Heart right ventricle (tissue), 16 donors: ENCODE measurements around the gene PTPRM. TPM values are rescaled to one million over a fixed set of nuclear protein-coding genes. Genes with fewer than 3 reads are reported as not detected.

Experiments used
- ATAC-seq, 8 donors: fragments of 200-7000 bp; cut with Tn5 transposase; one replicate each; pipeline ENCODE4 v1.9.1; 2020; ENCODE audit warnings: mild to moderate bottlenecking in 8 of 8, moderate library complexity in 8 of 8, moderate number of reproducible peaks in 1 of 8
- DNase-seq, 2 donors: peaks; one replicate each; pipeline ENCODE4 v3.0.0-alpha.2; 2020
- H3K27ac ChIP-seq, 10 donors: fragments of 200-600 bp; sonication (generic) in 2 of 10; one replicate each; pipeline versions ENCODE4 v1.5.0 to v1.8.0; 2020 to 2022; ENCODE audit warnings: mild to moderate bottlenecking in 3 of 10
- H3K27me3 ChIP-seq, 7 donors: fragments of 200-600 bp; one replicate each; pipeline ENCODE4 v1.8.0; 2021 to 2022; ENCODE audit warnings: mild to moderate bottlenecking in 2 of 7
- H3K36me3 ChIP-seq, 9 donors: fragments of 200-600 bp; sonication (generic) in 1 of 9; one replicate each; pipeline versions ENCODE4 v1.5.0 to v1.8.0; 2020 to 2022; ENCODE audit warnings: mild to moderate bottlenecking in 2 of 9
- H3K4me1 ChIP-seq, 9 donors: fragments of 200-600 bp; sonication (generic) in 1 of 9; one replicate each; pipeline versions ENCODE4 v1.5.0 to v1.8.0; 2020 to 2022; ENCODE audit warnings: mild to moderate bottlenecking in 4 of 9
- H3K4me3 ChIP-seq, 10 donors: fragments of 200-600 bp; sonication (generic) in 2 of 10; one replicate each; pipeline versions ENCODE4 v1.5.0 to v1.8.0; 2020 to 2022; ENCODE audit warnings: mild to moderate bottlenecking in 7 of 10, moderate library complexity in 2 of 10
- H3K9me3 ChIP-seq, 11 donors: fragments of 200-600 bp in 10 of 11; sonication (generic) in 2 of 11; one replicate each; pipeline versions ENCODE4 v1.5.0 to v1.8.0; 2013 to 2022; ENCODE audit warnings: mild to moderate bottlenecking in 2 of 11, control low read depth in 1 of 11, moderate library complexity in 1 of 11
- WGBS, 2 donors: extraction: QIAGEN DNeasy Blood & Tissue Kit; methylation state at CpG; one replicate each; pipeline ENCODE4 v1.1.7; 2013; ENCODE audit warnings: inconsistent platforms in 1 of 2; 5-methylcytosine and 5-hydroxymethylcytosine counted together
- intact Hi-C, 10 donors: fragments of 100-400 bp; cut with DNase I; formaldehyde crosslinking; loops; one replicate each; pipeline versions ENCODE4 v1.11.1 to v1.14.2; 2022
- polyA plus RNA-seq, 2 donors: library from polyadenylated mRNA; stranded (reverse); fragments of 200-250 nt; gene quantifications; one replicate each; pipeline ENCODE4 v1.2.3, GENCODE V29; 2013
- total RNA-seq, 10 donors: library from RNA; stranded (reverse); fragmentation: NEBNext Ultra II Directional in 3 of 10; extraction: Animal tissue kit (Norgen Biotek cat#: 25700) in 3 of 10; gene quantifications; one replicate each; pipeline versions ENCODE4 v1.2.1 to v1.2.4, GENCODE V29; 2021 to 2023
- TF ChIP-seq, protein P1 (sequence below), 9 donors: fragments of 200-600 bp; sonication (generic) in 2 of 9; IDR thresholded peaks; one replicate each; pipeline versions ENCODE4 v1.5.0 to v1.8.0; 2021 to 2022; ENCODE audit warnings: antibody characterized with exemption in 9 of 9, mild to moderate bottlenecking in 5 of 9, moderate library complexity in 1 of 9
- donor health status: Arrhythmogenic right ventricular cardiomyopathy.
- donor health status: ischemic (EF 13 %, LVEDD 7.1; RV severe dilation, severe dysfunction).
- donor health status: healthy with polysubstance abuse.
- donor health status: DM: no; HTN: yes; CAD: no.
- donor health status: DM: no; HTN: no; CAD: no.
- donor health status: ischemic (EF 25% LVEDD 6.9; RV normal size, moderate dysfunction).
- donor health status: ischemic (EF 25% LVEDD 5.7; RV mildly dilated, moderate dysfunction).
- donor health status: healthy.
- donor health status: DM: yes; HTN: yes; CAD: no.
- donor health status: Ischemic cardiomyopathy.
- donor health status: ischemic (EF 35%, LVEDD 5.7; RV mildly dilated, moderate dysfunction).
- donor health status: nonischemic (EF 11% LVEDD 7.7; RV severe dilation, severe dysfunction).
- donor health status: DM: yes; HTN: yes; CAD: no.
- donor health status: PGD.
- donor health status: ischemic (EF 29% LVEDD 5.4; RV normal size, mild dysfunction).
- donor health status: nonischemic (EF 23%, LVEDD 6.1; RV moderate dilation, normal function).

Gene PTPRM
- total and polyA plus RNA-seq, 12 donors = 81.7 to 170 (median 132) TPM

DNA sequence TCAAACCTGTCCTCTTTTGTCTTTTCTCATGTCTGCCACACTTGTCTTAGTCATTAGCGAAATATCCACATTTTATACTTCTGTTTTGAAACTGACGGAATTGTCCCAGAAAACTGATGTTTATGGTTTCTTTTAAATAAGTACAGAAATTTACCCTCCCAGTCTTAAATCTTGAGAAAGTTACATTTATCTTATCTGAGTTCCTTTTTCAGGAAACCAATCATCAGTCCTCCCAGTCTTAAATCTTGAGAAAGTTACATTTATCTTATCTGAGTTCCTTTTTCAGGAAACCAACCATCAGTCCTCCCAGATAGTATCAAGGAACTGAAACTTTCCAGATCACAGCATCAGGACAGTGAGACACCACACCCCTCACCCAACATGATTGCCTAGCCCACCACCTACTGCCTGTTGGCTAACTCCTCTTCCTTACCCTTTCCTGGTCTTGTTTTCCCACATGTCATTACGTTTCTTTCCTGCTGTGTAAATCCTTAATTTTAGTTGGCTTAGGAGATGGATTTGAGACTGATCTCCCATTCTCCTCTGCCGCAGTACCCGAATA, 247.7 kb downstream of the PTPRM start:
- WGBS, 2 donors = 94 to 96% methylated on average over 5 of the region's 5 CpGs
- Histone ChIP-seq H3K27ac (no peak overlapping the region), H3K4me3 (no peak overlapping the region), H3K4me1 (peaks cover 3 to 57% (median 44%) of the 10 kb centered on the region in 9 donors), H3K9me3 (peaks cover 0 to 31% (median 19%) of the 10 kb centered on the region in 11 donors), H3K36me3 (peaks cover 0 to 5% (median 0%) of the 10 kb centered on the region in 9 donors), H3K27me3 (no peaks in the 10 kb centered on the region)
- intact Hi-C loops = loop anchor here in 1 of 10 donors (10.0 kb wide), 1 partner anchor 60 kb away; no protein-coding TSS in a partner anchor
- ATAC-seq (no peak), DNase-seq (no peak)
- TF ChIP-seq, protein P1, sequence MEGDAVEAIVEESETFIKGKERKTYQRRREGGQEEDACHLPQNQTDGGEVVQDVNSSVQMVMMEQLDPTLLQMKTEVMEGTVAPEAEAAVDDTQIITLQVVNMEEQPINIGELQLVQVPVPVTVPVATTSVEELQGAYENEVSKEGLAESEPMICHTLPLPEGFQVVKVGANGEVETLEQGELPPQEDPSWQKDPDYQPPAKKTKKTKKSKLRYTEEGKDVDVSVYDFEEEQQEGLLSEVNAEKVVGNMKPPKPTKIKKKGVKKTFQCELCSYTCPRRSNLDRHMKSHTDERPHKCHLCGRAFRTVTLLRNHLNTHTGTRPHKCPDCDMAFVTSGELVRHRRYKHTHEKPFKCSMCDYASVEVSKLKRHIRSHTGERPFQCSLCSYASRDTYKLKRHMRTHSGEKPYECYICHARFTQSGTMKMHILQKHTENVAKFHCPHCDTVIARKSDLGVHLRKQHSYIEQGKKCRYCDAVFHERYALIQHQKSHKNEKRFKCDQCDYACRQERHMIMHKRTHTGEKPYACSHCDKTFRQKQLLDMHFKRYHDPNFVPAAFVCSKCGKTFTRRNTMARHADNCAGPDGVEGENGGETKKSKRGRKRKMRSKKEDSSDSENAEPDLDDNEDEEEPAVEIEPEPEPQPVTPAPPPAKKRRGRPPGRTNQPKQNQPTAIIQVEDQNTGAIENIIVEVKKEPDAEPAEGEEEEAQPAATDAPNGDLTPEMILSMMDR (IDR thresholded peaks at IDR 0.05) = no peak

GRCh38 chr18:7815787-7816186, 248.7 kb downstream of the PTPRM start:
- Histone ChIP-seq H3K9me3 (peaks cover 0 to 31% (median 19%) of the 10 kb centered on the region in 11 donors), H3K36me3 (peaks cover 0 to 6% (median 0%) of the 10 kb centered on the region in 9 donors), H3K4me1 (peaks cover 3 to 58% (median 40%) of the 10 kb centered on the region in 9 donors), H3K4me3 (no peak overlapping the region), H3K27ac (peak overlapping the region in 2 of 10 donors; percentile 5 to 12), H3K27me3 (no peaks in the 10 kb centered on the region)
- ATAC-seq = peak in 2 of 8 donors; percentile 41 to 46
- intact Hi-C loops = loop anchor here in 1 of 10 donors (10.0 kb wide), 1 partner anchor 61 kb away; no protein-coding TSS in a partner anchor
- TF ChIP-seq, protein P1 (IDR thresholded peaks at IDR 0.05) = no peak
- 62 to 71% methylated on average over 2 of the region's 2 CpGs for WGBS, 2 donors
- DNase-seq = no peak

GRCh38 chr18:7817575-7818230, 250.6 kb downstream of the PTPRM start:
- Histone ChIP-seq H3K9me3 (peaks cover 0 to 31% (median 19%) of the 10 kb centered on the region in 11 donors), H3K4me3 (no peak overlapping the region), H3K36me3 (peaks cover 0 to 6% (median 0%) of the 10 kb centered on the region in 9 donors), H3K4me1 (peaks cover 0 to 58% (median 42%) of the 10 kb centered on the region in 9 donors), H3K27me3 (no peaks in the 10 kb centered on the region), H3K27ac (peak overlapping the region in 2 of 10 donors; percentile 7 to 10)
- DNase-seq (no peak), ATAC-seq (peak in 2 of 8 donors; percentile 14 to 23)
- WGBS, 2 donors = 49 to 64% methylated on average over 8 of the region's 8 CpGs
- TF ChIP-seq, protein P1 (IDR thresholded peaks at IDR 0.05) = no peak
- intact Hi-C loops = loop anchor here in 1 of 10 donors (10.0 kb wide), 1 partner anchor 63 kb away; no protein-coding TSS in a partner anchor

DNA sequence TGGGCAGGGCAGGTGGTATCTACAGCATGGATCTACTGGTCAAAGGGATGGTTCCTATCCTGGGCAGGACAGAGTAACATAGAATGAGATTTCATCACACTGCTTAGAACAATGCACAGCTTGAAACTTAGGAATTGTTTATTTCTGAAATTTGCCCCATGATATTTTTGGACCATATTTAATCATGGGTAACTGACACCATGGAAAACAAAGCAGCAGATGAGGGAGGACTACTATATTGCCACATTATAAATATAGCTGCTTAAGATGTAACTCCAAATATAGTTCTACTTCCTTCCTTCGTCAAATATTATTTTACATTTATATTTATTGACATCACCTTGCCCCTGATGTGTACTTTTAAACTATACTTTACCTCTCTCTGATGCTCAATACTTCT, 254.7 kb downstream of the PTPRM start:
- no peak overlapping the region for H3K4me3 ChIP-seq
- H3K36me3 ChIP-seq = peaks cover 0 to 6% (median 0%) of the 10 kb centered on the region in 9 donors
- H3K27ac ChIP-seq = peak overlapping the region in 3 of 10 donors; percentile 47 to 73 (median 56)
- peaks cover 7 to 90% (median 72%) of the 10 kb centered on the region in 9 donors for H3K4me1 ChIP-seq
- 48 to 49% methylated on average over 1 of the region's 1 CpG for WGBS, 2 donors
- intact Hi-C loops = loop anchor here in 1 of 10 donors (10.0 kb wide), 1 partner anchor 57 kb away; no protein-coding TSS in a partner anchor
- no peaks in the 10 kb centered on the region for H3K27me3 ChIP-seq
- DNase-seq (no peak), ATAC-seq (no peak)
- TF ChIP-seq, protein P1 (IDR thresholded peaks at IDR 0.05) = no peak
- no peaks in the 10 kb centered on the region for H3K9me3 ChIP-seq
